ENCODE data around the gene PRCC. TPM values are rescaled to one million over a fixed set of nuclear protein-coding genes. Genes with fewer than 3 reads are reported as not detected.

Gene PRCC
- total RNA-seq, 4 donors from 2014 or later = 21.2 to 43.6 (median 38.7) TPM

- Histone ChIP-seq H3K4me1 (peaks cover 52 to 83% (median 79%) of the 10 kb centered on the region in 4 donors), H3K27ac (replicated peaks in 1 of 4) (no peak overlapping the region), H3K4me3 (no peak overlapping the region), H3K36me3 (peaks cover 0 to 23% (median 12%) of the 10 kb centered on the region in 4 donors), H3K9me3 (no peaks in the 10 kb centered on the region), H3K27me3 (no peaks in the 10 kb centered on the region)
- intact Hi-C loops (cut with DNase I) = no loop called here
- TF ChIP-seq POLR2A (IDR thresholded peaks at IDR 0.05; ENCODE audit: low read depth) (no peak), EP300 (IDR thresholded peaks at IDR 0.05) (no peak), POLR2AphosphoS5 (IDR thresholded peaks at IDR 0.05) (no peak), CTCF (IDR thresholded peaks at IDR 0.05) (no peak)
- DNase-seq (ENCODE audit: extremely low spot score) = no peak
- 73% methylated on average over 3 of the region's 3 CpGs for WGBS
Observed at GRCh38 chr1:156772222-156772621, 4.9 kb downstream of the PRCC start.

GRCh38 chr1:156772728-156773497, 5.6 kb downstream of the PRCC start:
- intact Hi-C loops (cut with DNase I) = no loop called here
- Histone ChIP-seq H3K27me3 (no peaks in the 10 kb centered on the region), H3K9me3 (no peaks in the 10 kb centered on the region), H3K36me3 (peaks cover 0 to 23% (median 12%) of the 10 kb centered on the region in 4 donors), H3K4me3 (no peak overlapping the region), H3K4me1 (peaks cover 52 to 90% (median 84%) of the 10 kb centered on the region in 4 donors), H3K27ac (replicated peaks in 1 of 4) (no peak overlapping the region)
- DNase-seq (ENCODE audit: extremely low spot score) = no peak
- no peak for TF ChIP-seq EP300 (IDR thresholded peaks at IDR 0.05)
- TF ChIP-seq POLR2AphosphoS5 (IDR thresholded peaks at IDR 0.05) = no peak
- no peak for TF ChIP-seq CTCF (IDR thresholded peaks at IDR 0.05)
- TF ChIP-seq POLR2A (IDR thresholded peaks at IDR 0.05; ENCODE audit: low read depth) = no peak
- 54% methylated on average over 9 of the region's 9 CpGs for WGBS

DNA sequence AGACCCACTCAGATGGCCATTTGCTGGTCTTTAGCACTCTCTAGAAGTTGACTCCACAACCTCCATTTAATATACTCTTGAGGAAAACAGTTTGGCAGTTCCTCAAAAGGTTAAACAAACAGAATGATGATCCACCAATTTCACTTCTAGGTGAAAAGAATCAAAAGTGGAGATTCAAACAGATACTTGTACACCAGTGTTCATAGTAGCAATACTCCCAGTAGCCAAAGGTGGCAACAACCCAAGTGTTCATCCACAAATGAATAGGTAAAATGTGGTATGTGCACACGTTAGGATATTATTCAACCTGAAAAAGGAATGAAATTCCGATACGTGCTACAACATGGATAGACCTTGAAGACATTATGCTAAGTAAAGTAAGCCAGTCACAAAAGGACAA, 6.3 kb downstream of the PRCC start:
- TF ChIP-seq CTCF (IDR thresholded peaks at IDR 0.05) (no peak), EP300 (IDR thresholded peaks at IDR 0.05) (no peak), POLR2AphosphoS5 (IDR thresholded peaks at IDR 0.05) (no peak), POLR2A (IDR thresholded peaks at IDR 0.05; ENCODE audit: low read depth) (no peak)
- H3K36me3 ChIP-seq = peaks cover 0 to 23% (median 12%) of the 10 kb centered on the region in 4 donors
- no peaks in the 10 kb centered on the region for H3K27me3 ChIP-seq
- no peak overlapping the region for H3K4me3 ChIP-seq
- no peak overlapping the region for H3K27ac ChIP-seq (replicated peaks in 1 of 4)
- H3K9me3 ChIP-seq = no peaks in the 10 kb centered on the region
- intact Hi-C loops (cut with DNase I) = no loop called here
- peaks cover 54 to 87% (median 81%) of the 10 kb centered on the region in 4 donors for H3K4me1 ChIP-seq
- no peak for DNase-seq (ENCODE audit: extremely low spot score)
- WGBS = 87% methylated on average over 3 of the region's 3 CpGs

GRCh38 chr1:156775799-156776198, 8.5 kb downstream of the PRCC start:
- no peak overlapping the region for H3K4me3 ChIP-seq
- TF ChIP-seq POLR2AphosphoS5 (IDR thresholded peaks at IDR 0.05) (no peak), CTCF (IDR thresholded peaks at IDR 0.05) (no peak)
- no peak overlapping the region for H3K27ac ChIP-seq (replicated peaks in 1 of 4)
- no peaks in the 10 kb centered on the region for H3K27me3 ChIP-seq
- no peak for DNase-seq (ENCODE audit: extremely low spot score)
- intact Hi-C loops (cut with DNase I) = no loop called here
- H3K36me3 ChIP-seq = peaks cover 0 to 16% (median 3%) of the 10 kb centered on the region in 4 donors
- peaks cover 33 to 69% (median 60%) of the 10 kb centered on the region in 4 donors for H3K4me1 ChIP-seq
- H3K9me3 ChIP-seq = no peaks in the 10 kb centered on the region
- WGBS = 85% methylated on average over 5 of the region's 5 CpGs

All from esophagus muscularis mucosa (tissue), 4 donors.